Measurements from ENCODE around the gene FLNB. TPM values are rescaled to one million over a fixed set of nuclear protein-coding genes. Genes with fewer than 3 reads are reported as not detected.

The FLNB gene
- total RNA-seq, 1 donor from 2014 or later, result 72.9 TPM

- Mint-ChIP-seq H3K4me1 (ENCODE audit: unreplicated experiment) (peaks cover 49% of the 10 kb centered on the region), H3K36me3 (ENCODE audit: unreplicated experiment) (no peaks in the 10 kb centered on the region), H3K9me3 (ENCODE audit: unreplicated experiment) (no peaks in the 10 kb centered on the region), H3K27ac (ENCODE audit: unreplicated experiment) (peak overlapping the region; percentile 29), H3K4me3 (ENCODE audit: unreplicated experiment) (peak overlapping the region; percentile 89), H3K27me3 (ENCODE audit: unreplicated experiment) (no peaks in the 10 kb centered on the region)
- no peak for TF ChIP-seq CTCF (IDR thresholded peaks at IDR 0.05)
- no peak for DNase-seq (ENCODE audit: extremely low spot score, unreplicated experiment)
These were observed 965 bp downstream of the FLNB start for GRCh38 chr3:58009026-58009748.

- Mint-ChIP-seq H3K4me3 (ENCODE audit: unreplicated experiment) (peak overlapping the region; percentile 89), H3K9me3 (ENCODE audit: unreplicated experiment) (no peaks in the 10 kb centered on the region), H3K4me1 (ENCODE audit: unreplicated experiment) (peaks cover 55% of the 10 kb centered on the region), H3K27me3 (ENCODE audit: unreplicated experiment) (no peaks in the 10 kb centered on the region), H3K36me3 (ENCODE audit: unreplicated experiment) (no peaks in the 10 kb centered on the region), H3K27ac (ENCODE audit: unreplicated experiment) (peak overlapping the region; percentile 53)
- DNase-seq (ENCODE audit: extremely low spot score, unreplicated experiment), result no peak
- TF ChIP-seq CTCF (IDR thresholded peaks at IDR 0.05), result no peak
These were observed 1.7 kb downstream of the FLNB start for GRCh38 chr3:58009749-58010535.

GRCh38 chr3:58010562-58010961 is 2.3 kb downstream of the FLNB start:
- Mint-ChIP-seq H3K4me3 (ENCODE audit: unreplicated experiment) (peak overlapping the region; percentile 89), H3K9me3 (ENCODE audit: unreplicated experiment) (no peaks in the 10 kb centered on the region), H3K36me3 (ENCODE audit: unreplicated experiment) (no peaks in the 10 kb centered on the region), H3K4me1 (ENCODE audit: unreplicated experiment) (peaks cover 60% of the 10 kb centered on the region), H3K27ac (ENCODE audit: unreplicated experiment) (peak overlapping the region; percentile 53), H3K27me3 (ENCODE audit: unreplicated experiment) (no peaks in the 10 kb centered on the region)
- TF ChIP-seq CTCF (IDR thresholded peaks at IDR 0.05), result no peak
- DNase-seq (ENCODE audit: extremely low spot score, unreplicated experiment), result no peak

- no peak overlapping the region for H3K4me3 Mint-ChIP-seq (ENCODE audit: unreplicated experiment)
- no peak for DNase-seq (ENCODE audit: extremely low spot score, unreplicated experiment)
- no peak for TF ChIP-seq CTCF (IDR thresholded peaks at IDR 0.05)
- H3K4me1 Mint-ChIP-seq (ENCODE audit: unreplicated experiment), result peaks cover 63% of the 10 kb centered on the region
- no peak overlapping the region for H3K27ac Mint-ChIP-seq (ENCODE audit: unreplicated experiment)
- no peaks in the 10 kb centered on the region for H3K36me3 Mint-ChIP-seq (ENCODE audit: unreplicated experiment)
- H3K27me3 Mint-ChIP-seq (ENCODE audit: unreplicated experiment), result no peaks in the 10 kb centered on the region
- no peaks in the 10 kb centered on the region for H3K9me3 Mint-ChIP-seq (ENCODE audit: unreplicated experiment)
These were observed 3.4 kb downstream of the FLNB start for GRCh38 chr3:58011580-58011979.

GRCh38 chr3:58012302-58012701 is 4.1 kb downstream of the FLNB start:
- Mint-ChIP-seq H3K4me3 (ENCODE audit: unreplicated experiment) (no peak overlapping the region), H3K27me3 (ENCODE audit: unreplicated experiment) (no peaks in the 10 kb centered on the region), H3K27ac (ENCODE audit: unreplicated experiment) (no peak overlapping the region), H3K36me3 (ENCODE audit: unreplicated experiment) (no peaks in the 10 kb centered on the region), H3K4me1 (ENCODE audit: unreplicated experiment) (peaks cover 65% of the 10 kb centered on the region), H3K9me3 (ENCODE audit: unreplicated experiment) (no peaks in the 10 kb centered on the region)
- TF ChIP-seq CTCF (IDR thresholded peaks at IDR 0.05), result no peak
- no peak for DNase-seq (ENCODE audit: extremely low spot score, unreplicated experiment)
